DOHH2 (cell line): ENCODE results near the gene SCYGR3.

Experiments
- EZH2phosphoT487 ChIP-seq: fragments of 200-600 bp; sonication (generic); IDR thresholded peaks from 2 replicates; pipeline ENCODE4 v1.6.1; 2017; ENCODE audit warnings: borderline replicate concordance, mild to moderate bottlenecking, antibody characterized with exemption, low read length, moderate library complexity, mixed read lengths
- TF ChIP-seq, protein P1 (sequence below): fragments of 200-600 bp; sonication (generic); IDR thresholded peaks from one replicate; pipeline ENCODE4 v1.5.1; 2014; ENCODE audit warnings: antibody characterized with exemption, mild to moderate bottlenecking, low read depth, low read length; ENCODE audit not compliant: poor library complexity, severe bottlenecking

DNA sequence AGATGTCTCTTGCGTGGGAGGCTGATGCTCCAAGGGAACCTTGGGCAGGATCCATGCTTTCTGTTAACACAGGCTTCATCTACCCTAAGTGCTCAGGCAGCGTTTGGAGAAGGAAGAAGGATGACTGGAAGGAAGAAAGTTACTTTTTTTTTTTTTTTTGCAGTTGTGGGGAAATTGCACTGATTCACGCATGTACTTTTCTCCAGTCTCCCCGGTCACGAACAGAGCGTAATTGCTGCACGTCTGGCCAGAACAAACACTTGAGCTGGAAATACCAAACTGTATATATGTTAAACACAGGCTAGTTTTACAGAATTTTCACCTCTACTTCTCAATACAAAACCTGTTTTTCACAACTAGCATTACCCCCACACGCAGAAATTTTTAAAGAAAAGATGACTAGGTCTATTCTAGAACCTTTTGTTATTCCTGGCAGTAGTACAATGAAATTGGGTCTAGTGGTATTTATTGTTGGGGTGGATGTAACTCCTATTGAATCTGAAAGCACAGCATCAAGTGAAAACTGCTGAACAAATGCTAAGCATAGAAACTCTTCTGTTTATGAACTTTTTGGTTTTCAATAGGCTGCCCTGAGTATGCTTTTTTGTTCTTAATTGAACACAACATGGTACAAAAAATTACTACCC, 42.7 kb upstream of the SCYGR3 start:
- TF ChIP-seq, protein P1, sequence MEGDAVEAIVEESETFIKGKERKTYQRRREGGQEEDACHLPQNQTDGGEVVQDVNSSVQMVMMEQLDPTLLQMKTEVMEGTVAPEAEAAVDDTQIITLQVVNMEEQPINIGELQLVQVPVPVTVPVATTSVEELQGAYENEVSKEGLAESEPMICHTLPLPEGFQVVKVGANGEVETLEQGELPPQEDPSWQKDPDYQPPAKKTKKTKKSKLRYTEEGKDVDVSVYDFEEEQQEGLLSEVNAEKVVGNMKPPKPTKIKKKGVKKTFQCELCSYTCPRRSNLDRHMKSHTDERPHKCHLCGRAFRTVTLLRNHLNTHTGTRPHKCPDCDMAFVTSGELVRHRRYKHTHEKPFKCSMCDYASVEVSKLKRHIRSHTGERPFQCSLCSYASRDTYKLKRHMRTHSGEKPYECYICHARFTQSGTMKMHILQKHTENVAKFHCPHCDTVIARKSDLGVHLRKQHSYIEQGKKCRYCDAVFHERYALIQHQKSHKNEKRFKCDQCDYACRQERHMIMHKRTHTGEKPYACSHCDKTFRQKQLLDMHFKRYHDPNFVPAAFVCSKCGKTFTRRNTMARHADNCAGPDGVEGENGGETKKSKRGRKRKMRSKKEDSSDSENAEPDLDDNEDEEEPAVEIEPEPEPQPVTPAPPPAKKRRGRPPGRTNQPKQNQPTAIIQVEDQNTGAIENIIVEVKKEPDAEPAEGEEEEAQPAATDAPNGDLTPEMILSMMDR, result no peak
- TF ChIP-seq EZH2phosphoT487, result no peak
